GM21367 (cell line): ENCODE measurements around the gene ASB5.

Source experiments
- ATAC-seq: cut with Tn5 transposase; IDR thresholded peaks from one replicate; pipeline ENCODE4 v1.9.1; 2021; ENCODE audit not compliant: unreplicated experiment

The ASB5 gene

DNA sequence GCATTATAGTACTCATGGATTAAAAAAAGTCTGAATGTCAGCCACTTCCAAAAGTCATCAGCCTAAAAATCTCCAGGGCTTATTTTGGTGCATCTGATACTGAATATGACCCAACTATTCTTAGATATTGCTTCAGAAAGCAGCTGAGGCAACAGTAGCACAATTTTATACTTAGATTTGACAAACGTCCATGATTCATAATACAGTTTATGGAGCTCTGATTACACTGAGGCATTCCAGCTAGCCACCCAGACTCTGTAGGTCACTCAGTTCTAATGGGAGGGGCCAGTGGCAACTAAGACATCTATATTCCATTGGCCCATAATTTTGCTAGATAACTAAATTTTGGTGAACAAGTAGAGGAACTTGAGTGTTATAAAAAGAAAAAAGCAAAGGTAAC lies 84.0 kb downstream of the ASB5 start:
- no peak for ATAC-seq
